A549 (cell line): Measurements from ENCODE around the gene PLEKHA5.

Experiments used
- CHD2 ChIP-seq: fragments of 150-350 bp; IDR thresholded peaks from 2 replicates; pipeline ENCODE4 v1.6.1; 2014; ENCODE audit warnings: low read length; ENCODE audit not compliant: partially characterized antibody
- CHD4 ChIP-seq: fragments of 200-600 bp; sonication (generic); IDR thresholded peaks from 2 replicates; pipeline ENCODE4 v1.6.1; 2016; ENCODE audit warnings: antibody characterized with exemption, mild to moderate bottlenecking, borderline replicate concordance
- CTCF ChIP-seq: fragments of >200 bp; sonication (Bioruptor Twin); formaldehyde crosslinking; IDR thresholded peaks from 3 replicates; pipeline ENCODE4 v1.5.1; 2016
- E2F6 ChIP-seq: IDR thresholded peaks from 2 replicates; pipeline ENCODE4 v1.6.1; 2012; ENCODE audit warnings: low read depth, borderline replicate concordance
- JUN ChIP-seq, 2 experiments: fragments of >200 bp; sonication (Bioruptor Twin); formaldehyde crosslinking; IDR thresholded peaks; 2 replicates in 1 of 2; 3 replicates in 1 of 2; pipeline ENCODE4 v1.6.1; 2016 to 2017
- MAFK ChIP-seq: fragments of 450-650 bp; IDR thresholded peaks from 2 replicates; pipeline ENCODE4 v1.6.1; 2014; ENCODE audit not compliant: partially characterized antibody
- NPAS2 ChIP-seq: fragments of 250-450 bp; sonication (Bioruptor Pico); IDR thresholded peaks from 2 replicates; pipeline ENCODE4 v1.8.0; 2022; ENCODE audit warnings: mild to moderate bottlenecking, moderate library complexity, borderline replicate concordance
- POLR2A ChIP-seq: IDR thresholded peaks from 2 replicates; pipeline ENCODE4 v1.6.1; 2012; ENCODE audit warnings: mild to moderate bottlenecking, low read length
- POLR2AphosphoS2 ChIP-seq: conservative IDR thresholded peaks from 2 replicates; pipeline ENCODE4 v1.6.1; 2012; ENCODE audit warnings: low read length, improper control_type of control experiment, inconsistent platforms
- RAD21 ChIP-seq, 2 experiments: fragments of >200 bp in 1 of 2; sonication (Bioruptor Twin) in 1 of 2; formaldehyde crosslinking in 1 of 2; IDR thresholded peaks in 1 of 2; conservative IDR thresholded peaks in 1 of 2; 2 replicates in 1 of 2; 3 replicates in 1 of 2; pipeline ENCODE4 v1.6.1; 2012 to 2018; ENCODE audit warnings: inconsistent platforms in 1 of 2
- REST ChIP-seq: fragments of 200-600 bp; sonication (generic); IDR thresholded peaks from 2 replicates; pipeline ENCODE4 v1.6.1; 2016; ENCODE audit warnings: antibody characterized with exemption, mild to moderate bottlenecking, moderate library complexity
- TP53 ChIP-seq: fragments of 250-450 bp; sonication (Bioruptor Pico); IDR thresholded peaks from 2 replicates; pipeline ENCODE4 v1.5.0; 2021; ENCODE audit warnings: mild to moderate bottlenecking, moderate library complexity

GRCh38 chr12:19260135-19260534 lies 130.6 kb downstream of the PLEKHA5 start:
- TF ChIP-seq CTCF (no peak), E2F6 (no peak), REST (no peak), NPAS2 (CRISPR knock-in tag) (no peak), MAFK (no peak), RAD21 (conservative IDR thresholded peaks at IDR 0.05 in 1 of 2, IDR thresholded peaks at IDR 0.05 in 1 of 2) (no peak), POLR2A (no peak), JUN (IDR thresholded peaks at IDR 0.05) (no peak), TP53 (no peak), CHD4 (no peak), CHD2 (no peak), POLR2AphosphoS2 (no peak)
